Esophagus mucosa (tissue), 1 donor: Measurements from ENCODE around the gene CD276. TPM values are rescaled to one million over a fixed set of nuclear protein-coding genes. Genes with fewer than 3 reads are reported as not detected.

Experiments used
- total RNA-seq: library from RNA; stranded (reverse); gene quantifications from one replicate; pipeline ENCODE4 v1.2.4, GENCODE V29; 2023
- donor health status: DM: yes; HTN: yes; CAD: no.

Gene CD276
- total RNA-seq, 1 donor from 2014 or later = 14.7 TPM

Other genes with a start within 250 kb of the CD276 start
- gene REC114, start 241.2 kb upstream of the CD276 start, total RNA-seq = not detected
- 69.7 TPM for gene NPTN, start 51.0 kb upstream of the CD276 start, total RNA-seq
- 5.1 TPM for gene INSYN1, start 69.0 kb downstream of the CD276 start, total RNA-seq
- not detected for gene TBC1D21, start 189.2 kb downstream of the CD276 start, total RNA-seq
- gene LOXL1, start 242.1 kb downstream of the CD276 start, total RNA-seq = 5.8 TPM